GM18502 (cell line): ENCODE data around the gene MAB21L3.

ENCODE experiments used
- ATAC-seq: cut with Tn5 transposase; IDR thresholded peaks from one replicate; pipeline ENCODE4 v1.9.1; 2021; ENCODE audit warnings: mild to moderate bottlenecking; ENCODE audit not compliant: unreplicated experiment, poor library complexity

Gene MAB21L3

DNA sequence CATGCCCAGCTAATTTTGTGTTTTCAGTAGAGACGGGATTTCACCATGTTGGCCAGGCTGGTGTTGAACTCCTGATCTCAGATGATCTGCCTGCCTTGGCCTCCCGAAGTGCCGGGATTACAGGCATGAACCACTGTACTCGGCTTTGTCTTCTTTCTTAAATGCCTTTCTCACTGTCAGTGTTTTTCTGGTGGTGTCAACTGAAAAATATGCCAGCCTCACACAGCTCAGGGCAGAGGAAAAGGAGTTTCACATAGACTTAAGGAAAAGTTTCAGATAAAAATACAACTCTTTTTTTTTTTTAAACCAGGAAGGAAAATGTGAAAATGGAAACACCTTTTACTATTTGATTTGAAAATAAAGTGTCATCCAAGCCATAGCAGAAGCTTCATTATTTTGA, 4.6 kb upstream of the MAB21L3 start:
- ATAC-seq: no peak

- ATAC-seq: no peak
Observed at GRCh38 chr1:116107371-116107770, 3.8 kb upstream of the MAB21L3 start.

DNA sequence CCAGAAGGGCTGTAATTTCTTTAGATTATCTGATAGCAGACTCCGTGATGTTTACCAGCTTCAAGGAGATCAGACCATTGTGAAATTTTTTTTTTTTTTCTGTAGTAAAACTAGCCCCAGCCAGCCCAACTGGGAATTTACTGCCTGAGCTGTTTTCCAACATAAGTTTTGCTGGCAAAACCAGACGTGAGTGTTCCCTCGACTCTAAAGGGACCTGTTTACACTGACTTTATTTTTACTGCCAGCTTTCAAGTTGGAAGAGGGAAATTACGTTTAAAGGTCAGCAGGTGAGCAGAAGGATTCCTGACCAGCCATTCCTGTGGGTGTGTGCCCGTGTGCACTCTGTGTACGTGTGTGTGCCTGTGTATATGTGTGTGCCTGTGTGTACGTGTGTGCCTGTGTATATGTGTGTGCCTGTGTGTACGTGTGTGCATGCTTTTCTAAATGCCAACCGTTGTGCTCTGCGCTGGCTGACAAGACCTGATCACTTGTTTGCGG, 374 bp downstream of the MAB21L3 start:
- no peak for ATAC-seq

- ATAC-seq: no peak
Observed at GRCh38 chr1:116112388-116113140, 1.4 kb downstream of the MAB21L3 start.

DNA sequence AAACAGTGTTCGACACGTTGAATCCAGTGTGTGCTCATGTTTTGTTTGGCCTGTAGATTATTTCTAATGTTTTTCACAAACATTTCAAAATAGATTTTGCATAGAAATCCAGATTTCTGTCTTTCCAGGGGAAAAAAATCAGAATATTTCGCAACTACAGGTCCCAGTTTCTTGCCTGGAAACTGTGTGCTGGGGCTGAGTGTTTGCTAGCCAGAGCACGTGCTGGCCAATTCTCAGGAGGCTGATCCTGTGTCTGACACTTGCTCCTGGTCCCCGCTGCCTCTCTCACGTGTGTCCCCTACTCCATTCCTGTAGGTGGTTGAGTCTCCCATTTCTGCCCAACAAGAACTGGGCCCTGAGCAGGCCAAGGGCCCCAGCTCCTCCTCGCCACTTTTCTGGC, 2.4 kb downstream of the MAB21L3 start:
- ATAC-seq: no peak

- ATAC-seq: no peak
Observed at GRCh38 chr1:116115476-116116439, 4.6 kb downstream of the MAB21L3 start.

- no peak for ATAC-seq
Observed at GRCh38 chr1:116118471-116118870, 7.3 kb downstream of the MAB21L3 start.

DNA sequence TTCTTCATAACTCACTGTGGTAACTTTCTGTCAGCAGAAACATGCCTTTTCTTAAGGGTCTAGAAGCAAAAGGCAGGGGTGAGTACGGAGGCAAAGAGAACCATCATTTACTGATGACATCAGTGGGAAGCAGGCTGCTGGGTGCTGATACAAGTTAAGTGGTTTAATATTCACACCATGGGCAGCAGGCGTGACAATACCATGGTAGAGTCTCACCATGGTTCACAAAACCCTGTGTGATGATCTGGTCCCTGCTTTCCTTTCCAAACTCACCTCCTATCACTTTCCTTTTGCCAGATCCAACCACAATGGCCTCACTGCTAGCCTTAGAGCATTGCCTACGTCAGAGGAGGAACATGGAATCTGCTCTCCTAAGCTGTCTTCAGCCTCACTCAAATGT, 8.7 kb downstream of the MAB21L3 start:
- no peak for ATAC-seq

GRCh38 chr1:116122955-116123757, 12.0 kb downstream of the MAB21L3 start:
- no peak for ATAC-seq

DNA sequence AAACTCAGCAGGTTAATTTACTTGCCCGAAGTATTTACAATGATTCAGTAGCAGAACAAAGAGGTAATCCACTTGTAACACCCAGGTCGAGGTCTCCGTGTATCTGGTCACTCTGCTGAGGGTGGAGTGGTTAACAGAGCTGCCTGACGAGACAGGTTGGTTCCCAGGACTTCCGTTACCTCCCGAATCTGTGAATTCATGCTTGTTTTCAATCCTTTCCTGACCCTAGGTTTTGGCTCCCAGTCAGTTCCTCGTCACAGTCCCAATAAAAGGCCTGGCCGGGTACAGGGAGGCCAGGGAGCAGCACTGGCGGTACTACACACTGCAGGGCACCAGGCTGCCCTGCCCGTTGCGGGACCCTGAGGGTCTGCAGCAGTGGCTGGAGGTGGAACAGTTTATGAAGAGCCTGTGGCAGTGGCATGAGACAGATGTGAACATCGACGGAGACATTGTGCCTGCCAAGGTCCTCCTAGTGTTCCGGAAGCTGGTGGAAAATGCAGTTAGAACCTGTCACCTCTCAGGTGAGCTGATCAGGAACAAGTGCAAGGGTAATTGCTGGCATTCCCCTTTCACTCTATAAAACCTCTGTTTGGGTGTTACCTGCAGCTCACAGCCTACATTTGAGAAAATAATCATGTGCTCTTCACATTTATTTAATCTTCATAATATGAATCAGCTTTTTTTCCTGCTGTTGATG, 12.8 kb downstream of the MAB21L3 start:
- no peak for ATAC-seq

DNA sequence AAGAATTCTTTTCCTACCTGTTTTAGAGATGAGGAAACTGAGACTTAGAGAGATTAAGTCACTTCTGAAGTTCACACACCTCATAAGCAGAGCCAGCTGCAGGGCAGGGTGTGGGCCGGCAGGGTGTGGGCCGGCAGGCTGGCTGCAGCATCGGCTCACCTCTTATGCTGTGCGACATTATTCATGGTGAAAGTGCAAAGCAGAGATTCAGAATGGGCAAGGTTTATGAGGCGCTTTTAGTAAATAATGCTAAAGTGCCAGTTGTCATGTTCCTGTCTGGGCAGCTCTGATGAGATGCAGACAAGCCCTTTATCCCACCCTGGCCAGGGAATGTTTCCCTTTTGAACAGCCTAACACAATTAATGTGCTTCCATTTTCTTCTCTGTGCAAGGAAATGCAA, 14.6 kb downstream of the MAB21L3 start:
- no peak for ATAC-seq

DNA sequence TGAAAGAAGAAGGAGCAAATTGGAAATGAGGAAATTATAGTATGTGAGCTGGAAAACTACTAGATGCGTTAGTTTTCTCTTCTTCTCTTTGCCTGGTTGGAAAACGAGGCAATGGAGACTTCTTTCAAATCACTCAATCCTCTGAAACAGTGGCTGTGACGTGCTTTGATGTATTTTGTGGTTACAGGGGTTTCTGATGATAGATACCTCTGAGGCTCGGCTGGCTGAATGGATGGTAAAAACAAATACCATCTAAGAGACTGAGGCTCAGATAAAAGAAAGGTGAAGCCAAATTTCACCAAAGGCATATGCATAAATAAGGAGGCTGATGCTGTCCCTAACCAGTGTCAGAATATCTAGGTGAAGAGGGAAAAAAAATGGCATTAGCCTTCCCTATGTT, 15.1 kb downstream of the MAB21L3 start:
- ATAC-seq: no peak

- ATAC-seq: no peak
Observed at GRCh38 chr1:116127123-116127847, 16.1 kb downstream of the MAB21L3 start.

DNA sequence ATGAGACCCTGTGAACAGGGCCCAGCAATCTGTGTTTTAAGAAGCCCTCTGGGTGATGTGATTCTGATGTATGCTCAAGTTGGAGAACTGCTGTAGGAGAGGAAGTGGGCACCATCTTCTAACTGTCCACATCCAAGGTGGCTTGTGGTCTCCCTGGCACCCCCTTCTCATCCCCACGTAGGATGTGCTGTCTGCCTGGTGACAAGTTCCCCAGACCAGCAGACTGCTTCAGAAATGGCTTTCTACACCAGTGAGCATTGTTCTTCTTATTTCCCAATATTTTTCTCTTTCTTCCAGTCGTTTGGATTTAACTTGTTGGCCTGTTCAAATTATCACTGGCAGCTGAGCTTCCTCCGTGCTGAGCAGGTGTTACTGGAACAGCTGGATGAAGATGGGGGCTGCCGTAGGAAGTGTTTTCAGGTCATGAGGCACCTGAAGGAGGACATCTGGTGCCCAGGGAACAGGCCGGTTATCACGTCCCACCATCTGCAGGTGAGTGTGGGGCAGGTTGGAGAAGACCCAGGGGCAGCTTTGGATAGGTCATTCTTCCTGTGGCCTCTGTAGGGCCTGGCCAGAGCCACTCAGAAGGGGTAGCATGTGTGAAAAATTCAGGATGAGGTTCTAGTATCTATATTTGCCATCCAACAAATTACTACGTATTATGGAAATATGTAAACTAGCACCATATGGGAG, 16.8 kb downstream of the MAB21L3 start:
- no peak for ATAC-seq

DNA sequence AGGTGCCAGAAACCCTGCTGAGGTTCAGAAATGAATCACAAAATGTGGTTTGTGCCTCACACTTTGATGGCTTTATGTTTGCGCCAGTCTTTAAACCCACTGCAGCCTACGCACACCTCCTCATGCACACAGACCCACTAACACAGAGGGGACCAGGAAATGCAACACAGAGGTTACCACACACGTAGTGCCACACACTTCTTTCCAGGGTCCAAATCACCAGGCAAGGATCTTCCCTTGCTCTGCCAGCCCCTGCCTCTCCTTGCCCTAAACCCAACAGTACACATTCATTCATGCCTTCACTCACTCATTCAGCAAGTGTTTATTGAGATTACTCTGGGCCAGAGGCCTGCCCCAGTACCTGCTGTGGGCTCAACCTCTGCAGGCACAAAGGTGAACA, 17.5 kb downstream of the MAB21L3 start:
- ATAC-seq: no peak

- no peak for ATAC-seq
Observed at GRCh38 chr1:116129537-116129936, 18.3 kb downstream of the MAB21L3 start.

DNA sequence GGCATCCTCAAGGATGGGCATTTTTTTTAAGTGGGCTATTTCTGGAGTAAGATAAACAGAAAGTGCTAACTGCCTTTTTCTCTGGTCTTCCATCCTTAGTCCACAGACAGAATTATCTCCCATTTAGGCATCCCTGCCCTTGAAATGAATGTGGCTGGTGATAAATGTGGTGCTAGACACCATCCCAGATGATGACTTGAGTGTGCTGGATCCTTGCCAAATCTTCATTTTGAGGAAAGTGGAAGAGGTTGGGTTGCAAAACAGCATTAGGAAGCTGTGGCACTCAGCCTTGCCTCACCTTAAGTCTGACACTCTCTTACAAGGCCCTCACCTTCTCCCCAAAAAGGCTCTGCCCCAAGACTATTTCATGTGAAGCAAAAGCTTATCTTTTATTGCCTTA, 19.2 kb downstream of the MAB21L3 start:
- ATAC-seq: no peak

GRCh38 chr1:116131170-116131569, 20.0 kb downstream of the MAB21L3 start:
- no peak for ATAC-seq
